ENCODE results near the gene VWC2L. TPM values are rescaled to one million over a fixed set of nuclear protein-coding genes. Genes with fewer than 3 reads are reported as not detected.

The VWC2L gene
- total and polyA plus RNA-seq, 4 donors = not detected

DNA sequence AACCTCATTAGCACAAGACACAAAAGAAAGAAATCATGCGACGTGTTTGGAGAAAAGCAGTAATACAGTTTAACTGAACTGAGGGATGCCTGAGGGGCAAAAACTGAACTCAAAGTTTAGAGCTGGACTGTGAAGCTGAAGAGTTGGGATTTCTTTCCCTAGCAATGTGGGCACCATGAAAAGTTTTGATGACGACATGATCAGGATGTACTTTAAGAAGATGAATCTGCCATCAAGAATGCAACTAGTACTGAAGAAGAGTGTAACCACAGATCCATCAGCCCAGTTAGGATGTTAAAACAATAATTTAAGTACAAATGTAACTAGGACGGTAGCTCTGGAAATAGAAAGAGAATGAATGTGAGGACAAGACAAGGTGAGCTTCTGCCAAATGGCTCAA, 196.2 kb downstream of the VWC2L start (continued):
- TF ChIP-seq FOXA1 (IDR thresholded peaks at IDR 0.05) = no peak
- no peak for TF ChIP-seq GABPA (IDR thresholded peaks at IDR 0.05 in 1 of 2, conservative IDR thresholded peaks at IDR 0.05 in 1 of 2)

DNA sequence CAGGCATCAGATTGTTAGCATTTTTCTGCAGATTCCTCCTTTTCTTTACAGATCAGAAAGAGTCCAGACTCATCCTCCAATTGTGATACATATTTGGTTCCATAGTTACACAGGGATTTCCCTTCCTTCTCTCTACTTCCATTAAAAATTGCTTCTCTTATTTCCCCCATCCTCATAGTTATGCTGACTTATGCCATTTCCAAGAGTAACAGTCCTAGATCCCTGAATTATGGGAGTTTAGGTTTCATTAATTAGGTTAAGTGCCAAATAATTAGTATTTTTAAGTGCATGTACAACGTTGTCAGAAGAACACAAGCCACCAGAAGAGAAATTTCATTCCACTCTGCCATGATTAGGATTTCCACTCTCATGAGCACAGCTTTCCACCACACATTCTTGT, 200.2 kb downstream of the VWC2L start:
- no peak overlapping the region for H3K27ac ChIP-seq (ENCODE audit: low read depth in 1 of 2, low read length in 2 of 2)
- TF ChIP-seq TAF1 (conservative IDR thresholded peaks at IDR 0.05) (no peak), HNF4G (IDR thresholded peaks at IDR 0.05) (no peak), FOXA2 (IDR thresholded peaks at IDR 0.05) (no peak), JUND (IDR thresholded peaks at IDR 0.05) (no peak), NR2F2 (IDR thresholded peaks at IDR 0.05) (no peak), YY1 (IDR thresholded peaks at IDR 0.05) (no peak), GABPA (IDR thresholded peaks at IDR 0.05 in 1 of 2, conservative IDR thresholded peaks at IDR 0.05 in 1 of 2) (no peak), FOXA1 (IDR thresholded peaks at IDR 0.05) (no peak), RAD21 (IDR thresholded peaks at IDR 0.05) (no peak), EGR1 (IDR thresholded peaks at IDR 0.05; ENCODE audit: low read depth in 2 of 2) (no peak), HNF4A (conservative IDR thresholded peaks at IDR 0.05) (no peak), RXRA (IDR thresholded peaks at IDR 0.05) (no peak)
- TF ChIP-seq, protein P1, sequence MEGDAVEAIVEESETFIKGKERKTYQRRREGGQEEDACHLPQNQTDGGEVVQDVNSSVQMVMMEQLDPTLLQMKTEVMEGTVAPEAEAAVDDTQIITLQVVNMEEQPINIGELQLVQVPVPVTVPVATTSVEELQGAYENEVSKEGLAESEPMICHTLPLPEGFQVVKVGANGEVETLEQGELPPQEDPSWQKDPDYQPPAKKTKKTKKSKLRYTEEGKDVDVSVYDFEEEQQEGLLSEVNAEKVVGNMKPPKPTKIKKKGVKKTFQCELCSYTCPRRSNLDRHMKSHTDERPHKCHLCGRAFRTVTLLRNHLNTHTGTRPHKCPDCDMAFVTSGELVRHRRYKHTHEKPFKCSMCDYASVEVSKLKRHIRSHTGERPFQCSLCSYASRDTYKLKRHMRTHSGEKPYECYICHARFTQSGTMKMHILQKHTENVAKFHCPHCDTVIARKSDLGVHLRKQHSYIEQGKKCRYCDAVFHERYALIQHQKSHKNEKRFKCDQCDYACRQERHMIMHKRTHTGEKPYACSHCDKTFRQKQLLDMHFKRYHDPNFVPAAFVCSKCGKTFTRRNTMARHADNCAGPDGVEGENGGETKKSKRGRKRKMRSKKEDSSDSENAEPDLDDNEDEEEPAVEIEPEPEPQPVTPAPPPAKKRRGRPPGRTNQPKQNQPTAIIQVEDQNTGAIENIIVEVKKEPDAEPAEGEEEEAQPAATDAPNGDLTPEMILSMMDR (IDR thresholded peaks at IDR 0.05; ENCODE audit: low read depth, low read length, missing input control) = no peak
- TF ChIP-seq, protein P2, sequence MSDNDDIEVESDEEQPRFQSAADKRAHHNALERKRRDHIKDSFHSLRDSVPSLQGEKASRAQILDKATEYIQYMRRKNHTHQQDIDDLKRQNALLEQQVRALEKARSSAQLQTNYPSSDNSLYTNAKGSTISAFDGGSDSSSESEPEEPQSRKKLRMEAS (IDR thresholded peaks at IDR 0.05) = no peak
- TF ChIP-seq, protein P3, sequence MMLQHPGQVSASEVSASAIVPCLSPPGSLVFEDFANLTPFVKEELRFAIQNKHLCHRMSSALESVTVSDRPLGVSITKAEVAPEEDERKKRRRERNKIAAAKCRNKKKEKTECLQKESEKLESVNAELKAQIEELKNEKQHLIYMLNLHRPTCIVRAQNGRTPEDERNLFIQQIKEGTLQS (IDR thresholded peaks at IDR 0.05) = no peak
- TF ChIP-seq, protein P4, sequence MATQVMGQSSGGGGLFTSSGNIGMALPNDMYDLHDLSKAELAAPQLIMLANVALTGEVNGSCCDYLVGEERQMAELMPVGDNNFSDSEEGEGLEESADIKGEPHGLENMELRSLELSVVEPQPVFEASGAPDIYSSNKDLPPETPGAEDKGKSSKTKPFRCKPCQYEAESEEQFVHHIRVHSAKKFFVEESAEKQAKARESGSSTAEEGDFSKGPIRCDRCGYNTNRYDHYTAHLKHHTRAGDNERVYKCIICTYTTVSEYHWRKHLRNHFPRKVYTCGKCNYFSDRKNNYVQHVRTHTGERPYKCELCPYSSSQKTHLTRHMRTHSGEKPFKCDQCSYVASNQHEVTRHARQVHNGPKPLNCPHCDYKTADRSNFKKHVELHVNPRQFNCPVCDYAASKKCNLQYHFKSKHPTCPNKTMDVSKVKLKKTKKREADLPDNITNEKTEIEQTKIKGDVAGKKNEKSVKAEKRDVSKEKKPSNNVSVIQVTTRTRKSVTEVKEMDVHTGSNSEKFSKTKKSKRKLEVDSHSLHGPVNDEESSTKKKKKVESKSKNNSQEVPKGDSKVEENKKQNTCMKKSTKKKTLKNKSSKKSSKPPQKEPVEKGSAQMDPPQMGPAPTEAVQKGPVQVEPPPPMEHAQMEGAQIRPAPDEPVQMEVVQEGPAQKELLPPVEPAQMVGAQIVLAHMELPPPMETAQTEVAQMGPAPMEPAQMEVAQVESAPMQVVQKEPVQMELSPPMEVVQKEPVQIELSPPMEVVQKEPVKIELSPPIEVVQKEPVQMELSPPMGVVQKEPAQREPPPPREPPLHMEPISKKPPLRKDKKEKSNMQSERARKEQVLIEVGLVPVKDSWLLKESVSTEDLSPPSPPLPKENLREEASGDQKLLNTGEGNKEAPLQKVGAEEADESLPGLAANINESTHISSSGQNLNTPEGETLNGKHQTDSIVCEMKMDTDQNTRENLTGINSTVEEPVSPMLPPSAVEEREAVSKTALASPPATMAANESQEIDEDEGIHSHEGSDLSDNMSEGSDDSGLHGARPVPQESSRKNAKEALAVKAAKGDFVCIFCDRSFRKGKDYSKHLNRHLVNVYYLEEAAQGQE (IDR thresholded peaks at IDR 0.05) = no peak
- no peaks in the 10 kb centered on the region for H3K36me3 ChIP-seq (ENCODE audit: control insufficient read depth in 4 of 4, insufficient read depth in 3 of 4, low read depth in 1 of 4, low read length in 3 of 4)
- 57% methylated on average over 1 of the region's 1 CpG for WGBS
- DNase-seq (ENCODE audit: low spot score) = no peak
- H3K9me3 ChIP-seq (ENCODE audit: control insufficient read depth in 4 of 4, low read length in 3 of 4) = peaks cover 0 to 5% (median 2%) of the 10 kb centered on the region in 4 donors
- no peaks in the 10 kb centered on the region for H3K4me1 ChIP-seq (ENCODE audit: control insufficient read depth in 4 of 4, insufficient read depth in 4 of 4, low read length in 3 of 4)
- no peak overlapping the region for H3K9ac ChIP-seq (ENCODE audit: low read depth in 1 of 2, low read length in 2 of 2)
- no peak overlapping the region for H3K4me3 ChIP-seq (ENCODE audit: low read depth in 1 of 3, low read length in 3 of 3)
- H3K27me3 ChIP-seq (ENCODE audit: control insufficient read depth in 4 of 4, insufficient read depth in 4 of 4, low read length in 3 of 4) = no peaks in the 10 kb centered on the region

DNA sequence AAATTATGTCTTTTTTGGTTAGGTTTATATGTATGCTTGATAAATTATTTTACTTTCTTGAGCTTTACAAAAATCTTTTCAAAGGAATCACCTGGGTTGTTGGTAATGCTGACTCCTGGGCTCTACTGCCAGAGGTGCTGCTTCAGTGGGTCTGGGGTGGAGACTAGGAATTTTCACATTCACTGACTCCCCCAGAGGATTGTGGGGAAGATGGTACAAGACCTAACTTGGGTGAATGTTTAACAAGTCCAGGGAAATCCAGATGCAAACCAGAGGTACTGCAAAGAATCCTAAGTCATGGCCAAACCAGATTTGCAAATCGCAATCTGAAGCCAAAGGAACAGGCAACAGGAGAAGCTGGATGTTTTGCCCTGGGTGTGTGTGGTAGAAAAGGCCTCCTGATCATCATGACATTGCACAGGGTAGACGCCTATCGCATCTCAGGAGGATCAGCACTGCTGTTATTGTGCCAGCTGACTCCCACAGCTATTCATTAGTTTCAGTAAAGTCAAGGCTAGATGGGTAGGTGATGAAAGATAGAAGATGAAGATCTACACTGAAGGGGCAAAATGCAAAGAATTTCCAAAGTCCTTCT, 213.4 kb downstream of the VWC2L start:
- Histone ChIP-seq H3K4me1 (ENCODE audit: control insufficient read depth in 4 of 4, insufficient read depth in 4 of 4, low read length in 3 of 4) (no peaks in the 10 kb centered on the region), H3K27ac (ENCODE audit: low read depth in 1 of 2, low read length in 2 of 2) (no peak overlapping the region), H3K36me3 (ENCODE audit: control insufficient read depth in 4 of 4, insufficient read depth in 3 of 4, low read depth in 1 of 4, low read length in 3 of 4) (no peaks in the 10 kb centered on the region), H3K9me3 (ENCODE audit: control insufficient read depth in 4 of 4, low read length in 3 of 4) (no peaks in the 10 kb centered on the region), H3K9ac (ENCODE audit: low read depth in 1 of 2, low read length in 2 of 2) (no peak overlapping the region), H3K4me3 (ENCODE audit: low read depth in 1 of 3, low read length in 3 of 3) (no peak overlapping the region), H3K27me3 (ENCODE audit: control insufficient read depth in 4 of 4, insufficient read depth in 4 of 4, low read length in 3 of 4) (peaks cover 0 to 3% (median 0%) of the 10 kb centered on the region in 4 donors)
- TF ChIP-seq RAD21 (IDR thresholded peaks at IDR 0.05) = no peak
- TF ChIP-seq, protein P5, sequence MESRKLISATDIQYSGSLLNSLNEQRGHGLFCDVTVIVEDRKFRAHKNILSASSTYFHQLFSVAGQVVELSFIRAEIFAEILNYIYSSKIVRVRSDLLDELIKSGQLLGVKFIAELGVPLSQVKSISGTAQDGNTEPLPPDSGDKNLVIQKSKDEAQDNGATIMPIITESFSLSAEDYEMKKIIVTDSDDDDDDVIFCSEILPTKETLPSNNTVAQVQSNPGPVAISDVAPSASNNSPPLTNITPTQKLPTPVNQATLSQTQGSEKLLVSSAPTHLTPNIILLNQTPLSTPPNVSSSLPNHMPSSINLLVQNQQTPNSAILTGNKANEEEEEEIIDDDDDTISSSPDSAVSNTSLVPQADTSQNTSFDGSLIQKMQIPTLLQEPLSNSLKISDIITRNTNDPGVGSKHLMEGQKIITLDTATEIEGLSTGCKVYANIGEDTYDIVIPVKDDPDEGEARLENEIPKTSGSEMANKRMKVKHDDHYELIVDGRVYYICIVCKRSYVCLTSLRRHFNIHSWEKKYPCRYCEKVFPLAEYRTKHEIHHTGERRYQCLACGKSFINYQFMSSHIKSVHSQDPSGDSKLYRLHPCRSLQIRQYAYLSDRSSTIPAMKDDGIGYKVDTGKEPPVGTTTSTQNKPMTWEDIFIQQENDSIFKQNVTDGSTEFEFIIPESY (IDR thresholded peaks at IDR 0.05) = no peak
- TF ChIP-seq, protein P3 (IDR thresholded peaks at IDR 0.05) = no peak
- TF ChIP-seq, protein P2 (IDR thresholded peaks at IDR 0.05) = no peak
- no peak for TF ChIP-seq GABPA (IDR thresholded peaks at IDR 0.05 in 1 of 2, conservative IDR thresholded peaks at IDR 0.05 in 1 of 2)
- no peak for DNase-seq (ENCODE audit: low spot score)
- 75% methylated on average over 3 of the region's 3 CpGs for WGBS
